H1 (cell line): Measurements from ENCODE around the gene CTCF. TPM values are rescaled to one million over a fixed set of nuclear protein-coding genes. Genes with fewer than 3 reads are reported as not detected.

ENCODE experiments used
- CTCF ChIA-PET: fragments of 300-600 bp; sonication (Branson Sonifier 250); formaldehyde crosslinking; loops from one replicate; lab custom pipeline; 2021; ENCODE audit not compliant: partially characterized antibody; lab: Charles Lee
- POLR2A ChIA-PET: fragments of 300-600 bp; sonication (Branson Sonifier 250); formaldehyde crosslinking; loops from one replicate; lab custom pipeline; 2021; ENCODE audit warnings: inconsistent platforms; ENCODE audit not compliant: partially characterized antibody; lab: Charles Lee
- DNase-seq, 2 experiments: peaks; one replicate each; pipeline versions ENCODE4 v3.0.0 to v3.0.0-alpha.2; 2010 to 2022; ENCODE audit warnings: low spot score in 2 of 2, low read depth in 1 of 2, mixed read lengths in 1 of 2
- FAIRE-seq: peaks from 2 replicates; lab custom pipeline; 2011; peaks lifted over from hg19 to GRCh38; lab: Jason Lieb, UNC
- H2AFZ ChIP-seq: 2 replicates; pipeline ENCODE4 v1.8.1; 2012; ENCODE audit warnings: low read length, inconsistent platforms
- H2AK5ac ChIP-seq: 2 replicates; pipeline ENCODE4 v1.6.1; 2013; ENCODE audit warnings: low read depth, low read length
- H2BK120ac ChIP-seq: replicated peaks from 2 replicates; pipeline ENCODE3; 2013; ENCODE audit warnings: low read depth, low read length, inconsistent platforms
- H2BK12ac ChIP-seq: 2 replicates; pipeline ENCODE4 v1.6.1; 2013; ENCODE audit warnings: low read depth, low read length
- H2BK15ac ChIP-seq: 2 replicates; pipeline ENCODE4 v1.6.1; 2013; ENCODE audit warnings: low read length
- H2BK20ac ChIP-seq: 2 replicates; pipeline ENCODE4 v1.6.1; 2013; ENCODE audit warnings: low read length
- H2BK5ac ChIP-seq: 2 replicates; pipeline ENCODE4 v1.6.1; 2013; ENCODE audit warnings: low read depth, low read length
- H3K14ac ChIP-seq: 2 replicates; pipeline ENCODE4 v1.6.1; 2013; ENCODE audit warnings: inconsistent platforms; ENCODE audit not compliant: insufficient read length
- H3K18ac ChIP-seq: 2 replicates; pipeline ENCODE4 v1.6.1; 2013; ENCODE audit warnings: low read length; ENCODE audit errors: extremely low read depth
- H3K23ac ChIP-seq: 2 replicates; pipeline ENCODE4 v1.6.1; 2013; ENCODE audit warnings: inconsistent platforms; ENCODE audit not compliant: insufficient read length
- H3K23me2 ChIP-seq: 2 replicates; pipeline ENCODE4 v1.6.1; 2013; ENCODE audit warnings: low read depth, low read length
- H3K27ac ChIP-seq: 2 replicates; pipeline ENCODE4 v1.6.1; 2011; ENCODE audit warnings: low read depth, low read length, inconsistent platforms
- H3K27me3 ChIP-seq, 4 experiments: replicated peaks in 1 of 4; 1 replicate in 1 of 4; 2 replicates in 3 of 4; pipeline versions ENCODE4 v1.6.1 to v1.8.1; 2011 to 2013; ENCODE audit warnings: low read length in 3 of 4, mild to moderate bottlenecking in 3 of 4, inconsistent platforms in 2 of 4, mixed read lengths in 2 of 4, moderate library complexity in 1 of 4; ENCODE audit not compliant: control insufficient read depth in 3 of 4, insufficient read depth in 3 of 4; ENCODE audit errors: extremely low read depth in 1 of 4
- H3K36me3 ChIP-seq, 4 experiments: 2 replicates each; pipeline versions ENCODE4 v1.6.1 to v1.8.1; 2011 to 2013; ENCODE audit warnings: mild to moderate bottlenecking in 4 of 4, low read length in 3 of 4, moderate library complexity in 2 of 4, control low read depth in 1 of 4, inconsistent platforms in 1 of 4; ENCODE audit not compliant: insufficient read depth in 4 of 4, control insufficient read depth in 2 of 4
- H3K4ac ChIP-seq: replicated peaks from 2 replicates; pipeline ENCODE3; 2013; ENCODE audit warnings: low read length, low read depth, mixed read lengths, inconsistent platforms; ENCODE audit not compliant: insufficient read length
- H3K4me1 ChIP-seq, 4 experiments: replicated peaks in 1 of 4; 1 replicate in 1 of 4; 2 replicates in 3 of 4; pipeline versions ENCODE4 v1.6.1 to v1.8.1; 2011 to 2013; ENCODE audit warnings: low read length in 3 of 4, inconsistent platforms in 2 of 4, mixed read lengths in 1 of 4; ENCODE audit not compliant: insufficient read depth in 4 of 4, control insufficient read depth in 3 of 4
- H3K4me2 ChIP-seq, 2 experiments: 2 replicates each; pipeline versions ENCODE4 v1.6.1 to v1.8.1; 2011 to 2013; ENCODE audit warnings: low read depth in 2 of 2, low read length in 2 of 2, control low read depth in 1 of 2, inconsistent platforms in 1 of 2, mild to moderate bottlenecking in 1 of 2; ENCODE audit not compliant: insufficient read depth in 1 of 2
- H3K4me3 ChIP-seq, 4 experiments: fragments of 200-600, 300-600 bp in 1 of 4; sonication (generic), shearing (Covaris generic), sonication (Bioruptor Twin) in 1 of 4; 2 replicates each; pipeline versions ENCODE4 v1.5.1 to v1.8.1; 2011 to 2016; ENCODE audit warnings: low read length in 4 of 4, low read depth in 3 of 4, control low read depth in 2 of 4, inconsistent platforms in 2 of 4, mild to moderate bottlenecking in 2 of 4, mixed read lengths in 1 of 4, moderate library complexity in 1 of 4; ENCODE audit not compliant: insufficient read depth in 2 of 4; ENCODE audit errors: extremely low read depth in 1 of 4
- H3K56ac ChIP-seq: replicated peaks from 2 replicates; pipeline ENCODE3; 2013; ENCODE audit warnings: low read depth, mild to moderate bottlenecking, mixed read lengths, low read length, inconsistent platforms; ENCODE audit not compliant: insufficient read length
- H3K79me1 ChIP-seq: 2 replicates; pipeline ENCODE4 v1.6.1; 2013; ENCODE audit warnings: low read depth, low read length, control low read depth
- H3K79me2 ChIP-seq, 2 experiments: 2 replicates each; pipeline versions ENCODE4 v1.6.1 to v1.8.1; 2012 to 2013; ENCODE audit warnings: low read length in 2 of 2, mild to moderate bottlenecking in 2 of 2, inconsistent platforms in 1 of 2; ENCODE audit not compliant: insufficient read depth in 2 of 2, control insufficient read depth in 1 of 2
- H3K9ac ChIP-seq, 4 experiments: replicated peaks in 1 of 4; 1 replicate in 1 of 4; 2 replicates in 3 of 4; pipeline versions ENCODE4 v1.6.1 to v1.8.1; 2011 to 2013; ENCODE audit warnings: low read depth in 3 of 4, low read length in 3 of 4, control low read depth in 2 of 4, mild to moderate bottlenecking in 2 of 4, moderate library complexity in 2 of 4, inconsistent platforms in 1 of 4; ENCODE audit errors: extremely low read depth in 1 of 4
- H3K9me3 ChIP-seq, 2 experiments: 2 replicates each; pipeline versions ENCODE4 v1.6.1 to v1.8.1; 2012 to 2013; ENCODE audit warnings: mild to moderate bottlenecking in 2 of 2, moderate library complexity in 2 of 2, control low read depth in 1 of 2, inconsistent platforms in 1 of 2, low read depth in 1 of 2, low read length in 1 of 2, mixed read lengths in 1 of 2; ENCODE audit not compliant: insufficient read depth in 2 of 2
- H4K20me1 ChIP-seq, 2 experiments: replicated peaks in 1 of 2; 2 replicates each; pipeline versions ENCODE3 to v1.8.1; 2011 to 2013; ENCODE audit warnings: inconsistent platforms in 2 of 2, low read length in 2 of 2, mild to moderate bottlenecking in 1 of 2; ENCODE audit not compliant: insufficient read depth in 2 of 2, control insufficient read depth in 1 of 2
- H4K5ac ChIP-seq: 2 replicates; pipeline ENCODE4 v1.6.1; 2013; ENCODE audit warnings: low read length, low read depth, mixed read lengths, inconsistent platforms; ENCODE audit not compliant: insufficient read length
- H4K8ac ChIP-seq: 2 replicates; pipeline ENCODE4 v1.8.0; 2013; ENCODE audit warnings: mild to moderate bottlenecking, moderate library complexity, low read length, inconsistent platforms; ENCODE audit not compliant: insufficient read depth; ENCODE audit errors: extremely low read depth
- H4K91ac ChIP-seq: replicated peaks from 2 replicates; pipeline ENCODE3; 2013; ENCODE audit warnings: low read length, mixed read lengths, inconsistent platforms; ENCODE audit not compliant: insufficient read length
- BRCA1 ChIP-seq: IDR thresholded peaks from 2 replicates; pipeline ENCODE4 v1.6.1; 2012; ENCODE audit warnings: low read depth, low read length, improper control_type of control experiment
- CTCF ChIP-seq, 3 experiments: IDR thresholded peaks; 1 replicate in 2 of 3; 2 replicates in 1 of 3; pipeline versions ENCODE4 v1.5.1 to v1.6.1; 2011; ENCODE audit warnings: low read length in 3 of 3, mild to moderate bottlenecking in 3 of 3, inconsistent platforms in 2 of 3, low read depth in 1 of 3, moderate library complexity in 1 of 3; ENCODE audit not compliant: insufficient read depth in 1 of 3; ENCODE audit errors: control extremely low read depth in 1 of 3
- KDM1A ChIP-seq: fragments of 200-600, 300-600 bp; sonication (generic); IDR thresholded peaks from 2 replicates; pipeline ENCODE4 v1.7.1; 2016; ENCODE audit warnings: mild to moderate bottlenecking, low read length, borderline replicate concordance
- PHF8 ChIP-seq: fragments of 200-600 bp; sonication (generic); conservative IDR thresholded peaks from 2 replicates; pipeline ENCODE4 v1.7.1; 2012; ENCODE audit warnings: low read depth, mild to moderate bottlenecking, inconsistent platforms, low read length, moderate library complexity
- RAD21 ChIP-seq, 2 experiments: IDR thresholded peaks in 1 of 2; conservative IDR thresholded peaks in 1 of 2; 2 replicates each; pipeline ENCODE4 v1.6.1; 2011; ENCODE audit warnings: low read depth in 2 of 2, low read length in 2 of 2, improper control_type of control experiment in 1 of 2, inconsistent platforms in 1 of 2, mild to moderate bottlenecking in 1 of 2, moderate library complexity in 1 of 2
- SUZ12 ChIP-seq: fragments of 200-600 bp; sonication (generic); IDR thresholded peaks from 2 replicates; pipeline ENCODE4 v1.6.1; 2012; ENCODE audit warnings: mild to moderate bottlenecking, inconsistent platforms, low read length, moderate library complexity, mixed read lengths
- USF2 ChIP-seq: IDR thresholded peaks from 2 replicates; pipeline ENCODE4 v1.6.1; 2011; ENCODE audit warnings: low read length, improper control_type of control experiment
- WGBS, 2 experiments: shearing (Covaris generic) in 1 of 2; methylation state at CpG; one replicate each; pipeline versions ENCODE4 v1.1.6 to v1.1.7; 2013 to 2015; ENCODE audit warnings: low lambda C conversion rate in 2 of 2, mixed read lengths in 2 of 2, inconsistent platforms in 1 of 2, low coverage in 1 of 2, missing lambda C conversion rate in 1 of 2; ENCODE audit not compliant: insufficient replicate concordance in 2 of 2, insufficient coverage in 1 of 2, insufficient read length in 1 of 2; ENCODE audit errors: extremely low coverage in 1 of 2, missing lambda C conversion rate in 1 of 2; 5-methylcytosine and 5-hydroxymethylcytosine counted together
- polyA plus RNA-seq, 7 experiments: library from polyadenylated mRNA; depleted of rRNA in 3 of 7; stranded (reverse) in 5 of 7; unstranded in 2 of 7; fragments of >200 nt in 5 of 7; fragments of 200-250 nt in 2 of 7; gene quantifications; 1 replicate in 5 of 7; 2 replicates in 1 of 7; 4 replicates in 1 of 7; pipeline versions ENCODE4 v1.2.1 to v1.2.3, GENCODE V29; 2011 to 2013; ENCODE audit warnings: missing spikeins in 2 of 7, mixed read lengths in 2 of 7
- total RNA-seq: library from RNA; stranded (reverse); fragmentation: NEBNext Ultra II Directional; extraction: Animal tissue kit (Norgen Biotek cat#: 25700); gene quantifications from 2 replicates; pipeline ENCODE4 v1.2.1, GENCODE V29; 2021

CTCF gene
- total and polyA plus RNA-seq, 2 of the 8 experiments (the other 6 are each of a cell fraction or from before 2014, with no cell fraction given), result 32.4 to 66.0 TPM

- Histone ChIP-seq H3K14ac (no peak overlapping the region), H3K4me2 (no peak overlapping the region), H3K4me1 (peaks cover 0 to 16% (median 6%) of the 10 kb centered on the region in 4 experiments; a peak in 5 of 7 replicates), H2BK20ac (no peak overlapping the region), H3K79me2 (no peaks in the 10 kb centered on the region), H3K27me3 (peaks cover 3 to 33% (median 19%) of the 10 kb centered on the region in 4 experiments; a peak in 6 of 7 replicates), H3K9ac (no peak overlapping the region), H3K4me3 (no peak overlapping the region), H3K27ac (no peak overlapping the region), H3K36me3 (no peaks in the 10 kb centered on the region), H3K56ac (no peak overlapping the region), H3K9me3 (no peaks in the 10 kb centered on the region), H3K18ac (no peak overlapping the region), H2AK5ac (no peak overlapping the region), H3K4ac (no peak overlapping the region), H2BK120ac (no peak overlapping the region), H4K91ac (no peak overlapping the region), H2BK5ac (no peak overlapping the region), H4K8ac (peak overlapping the region; percentile 35; the same call in 1 of the 2 replicates), H2AFZ (no peak overlapping the region), H2BK12ac (no peak overlapping the region), H4K5ac (no peak overlapping the region), H2BK15ac (no peak overlapping the region), H3K79me1 (no peaks in the 10 kb centered on the region), H4K20me1 (peaks cover 5 to 15% of the 10 kb centered on the region in 2 experiments), H3K23me2 (peaks cover 6% of the 10 kb centered on the region; the same call in 1 of the 2 replicates), H3K23ac (no peak overlapping the region)
- DNase-seq (no peak), FAIRE-seq (no peak)
- POLR2A ChIA-PET, result interaction anchor here (0.7 to 3.4 kb wide), 7 partner anchors 8 to 119 kb away, joined by 3 to 13 read pairs (median 4); partner anchors contain the start of genes CTCF and RIPOR1
- CTCF ChIA-PET, result interaction anchor here (0.5 to 18.0 kb wide), 17 partner anchors 9 to 153 kb away, joined by 3 to 202 read pairs (median 7); partner anchors contain the start of genes ACD, C16orf86, CTCF and ENKD1
- 89% methylated on average over 5 of the region's 13 CpGs; no CpG with 5 or more reads in 1 of the 2 experiments for WGBS, 2 experiments
- TF ChIP-seq CTCF (IDR thresholded peaks at IDR 0.05; ENCODE audit: control extremely low read depth in 1 of 3, insufficient read depth in 1 of 3, low read depth in 1 of 3, low read length in 3 of 3) (no peak), USF2 (no peak), SUZ12 (no peak), RAD21 (IDR thresholded peaks at IDR 0.05 in 1 of 2, conservative IDR thresholded peaks at IDR 0.05 in 1 of 2; ENCODE audit: low read depth in 2 of 2, low read length in 2 of 2) (no peak), PHF8 (no peak), BRCA1 (no peak), KDM1A (no peak)
These were observed 85.4 kb downstream of the CTCF start for GRCh38 chr16:67647681-67648080.
